GM18517 (cell line): ENCODE results near the gene EBF3.

Experiments used
- ATAC-seq: cut with Tn5 transposase; IDR thresholded peaks from one replicate; pipeline ENCODE4 v1.9.1; 2021; ENCODE audit warnings: mild to moderate bottlenecking, moderate library complexity; ENCODE audit not compliant: unreplicated experiment

The EBF3 gene

DNA sequence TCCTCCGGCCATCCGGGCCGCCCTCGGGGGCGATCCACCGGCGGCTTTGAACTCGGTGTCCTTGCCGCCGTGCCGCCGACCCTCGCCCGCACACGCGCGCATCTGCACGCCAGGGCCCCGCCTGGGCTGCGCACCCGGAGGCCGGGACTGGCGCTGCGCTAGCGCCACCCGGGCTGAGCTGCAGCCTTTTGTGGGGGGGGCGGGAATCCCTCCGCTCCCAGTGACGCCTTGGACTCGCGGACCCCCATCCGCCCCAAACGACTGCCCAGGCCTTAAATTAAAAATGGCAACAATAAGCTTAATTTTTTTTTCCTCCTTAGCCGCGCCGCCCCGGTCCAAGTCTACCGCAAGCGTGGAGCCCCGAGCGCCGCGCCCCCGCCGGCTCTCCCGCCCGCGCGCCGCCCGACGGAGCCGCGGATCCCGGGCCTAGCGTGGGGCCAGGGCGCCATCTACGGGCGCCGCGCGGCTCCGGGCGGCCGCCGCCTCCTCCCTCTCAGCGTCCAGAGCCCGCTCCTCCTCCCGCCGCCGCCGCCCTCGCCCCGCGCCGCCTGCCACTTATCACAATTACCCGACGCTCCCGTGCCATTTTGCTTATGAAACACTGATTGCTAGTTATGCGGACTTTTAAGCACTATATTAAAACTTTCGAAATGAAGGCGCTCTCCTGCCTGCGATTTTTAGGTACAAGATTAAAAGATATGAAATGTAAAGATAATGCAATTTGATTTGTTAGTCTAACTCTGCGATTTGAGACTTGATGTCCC lies 7.5 kb upstream of the EBF3 start:
- no peak for ATAC-seq

GRCh38 chr10:129970465-129971364 lies 6.6 kb upstream of the EBF3 start:
- no peak for ATAC-seq

DNA sequence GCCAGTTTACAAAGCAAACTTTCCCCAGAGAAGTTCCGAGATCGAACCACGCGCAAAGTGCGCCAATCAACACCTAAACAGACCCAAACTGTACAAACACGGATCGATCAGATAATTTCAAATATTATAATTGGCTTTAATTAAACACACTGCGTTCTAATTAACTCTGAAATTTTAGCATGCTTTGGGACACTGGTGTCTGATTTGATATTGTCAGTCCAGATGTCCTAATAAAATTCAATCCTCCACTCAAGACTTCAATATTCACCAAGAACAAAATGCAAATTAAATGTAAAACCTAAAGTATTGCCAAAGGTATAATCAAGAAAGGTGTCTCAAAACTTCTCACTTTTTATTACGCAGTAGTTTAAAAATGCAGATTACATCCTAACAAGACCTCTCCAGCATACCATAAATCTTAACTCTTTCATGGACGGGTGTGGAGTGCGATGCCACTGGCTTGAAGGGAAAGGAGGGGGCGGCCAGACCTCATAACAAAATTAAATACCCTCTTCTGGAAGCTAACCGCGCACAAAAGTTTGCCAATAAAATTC lies 5.9 kb upstream of the EBF3 start:
- no peak for ATAC-seq

GRCh38 chr10:129969184-129969910 lies 5.3 kb upstream of the EBF3 start:
- ATAC-seq = no peak

DNA sequence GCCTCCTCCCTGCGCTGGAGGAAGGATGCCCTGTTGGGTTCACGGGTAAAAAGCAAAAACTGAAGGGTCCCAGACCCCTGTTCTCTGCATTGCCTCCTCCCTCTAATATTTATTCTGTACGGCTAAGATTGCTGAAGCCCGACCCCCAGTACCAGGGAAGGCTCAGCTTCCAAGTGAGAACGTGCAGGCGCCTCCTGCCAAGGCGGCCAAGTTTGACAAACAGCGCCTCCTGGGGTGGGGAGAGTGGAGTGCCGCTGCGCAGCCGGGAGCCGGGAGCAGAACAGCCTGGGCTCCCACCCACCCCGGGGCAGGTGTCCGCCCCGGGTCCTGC lies 4.7 kb upstream of the EBF3 start:
- no peak for ATAC-seq

- ATAC-seq = no peak
These were observed 4.2 kb upstream of the EBF3 start for GRCh38 chr10:129968020-129968852.

DNA sequence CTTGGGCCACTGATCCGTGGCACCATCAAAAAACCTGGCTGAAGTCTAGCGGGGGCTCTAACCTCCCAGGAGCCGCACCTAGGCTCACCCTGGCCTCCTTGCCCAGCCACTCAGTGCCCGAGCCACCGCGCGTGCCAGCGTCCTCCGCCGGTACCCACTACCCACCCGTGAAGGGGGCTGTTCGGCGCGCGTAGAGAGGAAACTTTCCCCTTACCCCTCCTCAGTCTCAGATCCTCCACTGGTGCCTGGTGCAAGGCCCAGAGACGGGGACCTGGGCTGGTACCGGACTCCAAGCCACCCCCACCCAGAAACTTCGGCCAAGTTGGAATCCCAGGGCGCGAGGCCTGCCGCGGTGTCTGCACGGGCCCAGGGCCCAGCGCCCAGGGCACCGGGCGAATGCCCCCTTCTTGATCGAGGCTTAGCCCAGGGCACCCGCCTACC lies 3.5 kb upstream of the EBF3 start:
- ATAC-seq = no peak

- ATAC-seq = no peak
These were observed 3.0 kb upstream of the EBF3 start for GRCh38 chr10:129966889-129967578.

DNA sequence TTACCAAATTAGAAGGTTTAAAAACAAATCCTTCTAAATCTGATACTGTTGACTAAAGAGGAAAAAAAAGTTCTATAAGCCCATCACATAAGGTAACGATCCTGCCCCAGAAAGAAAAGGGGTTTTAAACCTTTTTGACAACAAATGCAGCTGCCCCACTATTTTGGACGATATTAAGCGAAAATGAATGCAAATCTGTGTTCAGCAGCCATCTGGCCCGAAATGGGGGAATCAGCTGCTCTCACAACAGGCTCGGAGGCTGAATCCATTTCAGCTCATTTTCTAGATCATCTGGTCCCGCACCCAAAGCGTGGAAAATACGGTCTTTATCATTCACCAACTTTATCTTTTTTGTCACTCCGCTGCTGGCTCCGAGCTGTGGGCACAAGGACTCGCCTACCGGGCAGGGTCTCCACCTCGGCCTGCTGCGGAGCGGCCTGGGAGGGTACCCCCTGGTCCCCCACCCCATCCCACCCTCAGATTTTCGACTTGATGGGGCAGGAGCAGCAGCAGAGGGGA lies 2.4 kb upstream of the EBF3 start:
- ATAC-seq = no peak

DNA sequence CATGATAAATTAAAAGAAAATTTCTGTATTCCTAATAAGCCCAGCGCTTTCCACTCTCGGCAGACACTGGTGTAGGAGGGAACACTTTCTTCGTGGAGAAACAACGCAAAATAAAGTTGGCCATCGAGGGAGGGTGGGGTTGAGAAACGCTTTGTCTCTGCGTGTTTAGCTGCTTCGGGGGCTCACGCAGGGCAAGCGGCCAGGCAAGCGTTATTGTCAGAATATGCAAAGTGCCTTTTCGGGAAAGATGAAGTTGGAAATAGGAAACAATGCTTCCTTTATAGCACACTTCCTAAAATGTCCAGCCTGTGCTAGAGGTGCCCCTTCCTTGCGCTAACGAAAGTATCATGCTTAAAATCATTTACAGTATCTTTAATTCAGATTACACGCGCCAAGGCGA lies 1.9 kb upstream of the EBF3 start:
- no peak for ATAC-seq

GRCh38 chr10:129965425-129965808 lies 1.3 kb upstream of the EBF3 start:
- ATAC-seq = no peak

DNA sequence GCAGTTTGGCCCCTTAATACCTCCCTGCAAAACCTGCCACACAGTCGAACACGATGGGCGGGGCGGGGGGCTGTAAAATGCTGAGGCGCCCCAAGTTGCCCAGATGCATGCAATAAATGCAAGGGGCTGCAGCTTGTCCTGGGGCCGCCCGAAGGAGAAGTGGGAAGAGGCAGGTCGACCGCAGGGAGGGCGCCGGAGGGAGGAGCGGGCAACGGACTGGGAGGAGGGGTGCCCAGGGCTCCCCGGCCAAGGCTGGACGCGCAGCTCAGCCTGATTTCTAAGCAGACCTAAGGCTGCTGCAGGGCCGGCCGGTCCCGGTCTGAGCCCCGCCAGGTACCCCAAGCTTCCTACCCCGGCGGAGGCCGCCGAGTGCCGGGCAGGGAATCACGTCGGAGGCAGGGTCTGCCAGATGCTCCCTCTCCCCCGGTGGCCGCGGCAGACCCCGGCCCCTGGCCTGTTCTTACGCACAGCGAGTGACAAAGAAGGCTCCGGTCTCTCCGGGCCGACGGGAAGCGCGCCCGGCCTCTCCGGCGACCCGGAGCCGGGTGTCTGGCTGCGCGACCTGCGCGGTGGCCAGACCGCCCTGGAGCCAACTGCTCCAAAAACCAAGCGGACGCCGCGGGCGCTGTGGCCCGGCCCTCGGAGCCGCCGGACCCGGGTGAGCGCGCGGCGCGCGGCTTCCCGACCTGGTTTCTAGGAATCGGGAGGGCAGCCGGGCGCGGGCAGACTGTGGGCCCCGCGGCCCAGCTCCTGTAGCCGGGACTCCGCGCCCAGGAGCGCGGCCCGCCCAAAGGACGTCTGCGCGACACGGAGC lies 744 bp upstream of the EBF3 start:
- ATAC-seq = no peak

GRCh38 chr10:129962872-129963640 lies 1.0 kb downstream of the EBF3 start:
- no peak for ATAC-seq

DNA sequence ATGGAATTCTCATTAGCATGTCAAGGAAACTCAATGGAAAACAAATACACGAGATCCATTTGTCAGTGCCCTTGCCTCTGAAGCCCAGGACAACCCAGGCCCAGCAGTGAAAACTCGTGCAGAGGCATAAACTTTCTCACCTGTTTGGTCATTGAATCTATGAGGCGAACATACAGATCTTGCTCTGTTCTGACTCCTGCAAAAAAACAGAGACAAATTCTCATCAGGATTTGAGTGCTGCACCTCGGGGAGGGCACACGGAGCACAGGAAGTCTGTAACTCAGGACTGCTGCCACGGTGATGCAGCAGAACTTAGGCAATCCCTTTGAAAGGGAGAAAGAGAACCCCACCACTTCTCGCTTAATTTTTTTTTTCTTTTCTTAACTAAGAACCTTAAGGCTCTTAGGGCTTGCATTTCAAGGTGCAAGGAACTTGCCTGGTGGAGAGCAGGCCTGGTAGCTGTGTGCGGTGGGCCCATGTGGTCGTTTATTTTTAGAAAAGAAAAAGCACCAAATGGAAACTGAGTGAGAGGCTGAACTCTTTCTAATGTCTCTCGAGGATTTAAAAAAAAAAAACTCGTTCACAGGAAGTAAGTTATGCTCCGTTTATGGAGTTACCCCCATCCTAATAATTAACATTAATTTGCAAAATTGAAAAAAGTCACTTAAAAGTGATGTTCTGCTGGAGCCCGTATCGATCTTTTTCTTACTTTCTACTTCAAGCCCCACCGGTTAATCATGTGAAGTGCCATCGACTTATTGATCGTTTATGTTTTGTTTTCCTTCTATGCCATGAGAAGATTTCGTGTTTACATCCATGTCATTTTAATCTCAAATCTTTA lies 1.8 kb downstream of the EBF3 start:
- ATAC-seq = no peak

- ATAC-seq = no peak
These were observed 2.8 kb downstream of the EBF3 start for GRCh38 chr10:129961157-129961701.

- no peak for ATAC-seq
These were observed 3.5 kb downstream of the EBF3 start for GRCh38 chr10:129960481-129961156.
